Psoas muscle (tissue), 8 donors: ENCODE measurements around the gene SPECC1. TPM values are rescaled to one million over a fixed set of nuclear protein-coding genes. Genes with fewer than 3 reads are reported as not detected.
"Not testable (repeated sequence)": the region's sequence is repeated elsewhere in the genome, so short reads cannot be mapped to it uniquely, and the experiment has no call there.

Experiments used
- ATAC-seq, 4 donors: fragments of 200-7000 bp; cut with Tn5 transposase; one replicate each; pipeline ENCODE4 v1.9.1; 2020; ENCODE audit warnings: moderate library complexity in 3 of 4, mild to moderate bottlenecking in 2 of 4
- DNase-seq, 2 donors: peaks; one replicate each; pipeline ENCODE4 v3.0.0-alpha.2; 2020
- H3K27ac ChIP-seq: fragments of 200-600 bp; one replicate; pipeline ENCODE4 v1.8.0; 2022
- H3K27me3 ChIP-seq, 3 donors: fragments of 200-600 bp in 1 of 3; one replicate each; pipeline versions ENCODE4 v1.6.1 to v1.8.0; 2013 to 2022; ENCODE audit warnings: low read length in 2 of 3, mild to moderate bottlenecking in 2 of 3, moderate library complexity in 1 of 3; ENCODE audit not compliant: insufficient read depth in 3 of 3
- H3K36me3 ChIP-seq, 2 donors: fragments of 200-600 bp in 1 of 2; one replicate each; pipeline versions ENCODE4 v1.6.1 to v1.8.0; 2013 to 2022; ENCODE audit warnings: low read depth in 1 of 2, mild to moderate bottlenecking in 1 of 2, moderate library complexity in 1 of 2; ENCODE audit not compliant: insufficient read depth in 1 of 2
- H3K4me1 ChIP-seq: fragments of 200-600 bp; one replicate; pipeline ENCODE4 v1.8.0; 2022
- H3K4me3 ChIP-seq: fragments of 200-600 bp; one replicate; pipeline ENCODE4 v1.8.0; 2022; ENCODE audit warnings: mild to moderate bottlenecking
- H3K9me3 ChIP-seq: fragments of 200-600 bp; one replicate; pipeline ENCODE4 v1.8.0; 2022
- CTCF ChIP-seq: fragments of 200-600 bp; IDR thresholded peaks from one replicate; pipeline ENCODE4 v1.8.0; 2022; ENCODE audit warnings: antibody characterized with exemption
- WGBS, 3 donors: extraction: QIAGEN DNeasy Blood & Tissue Kit; methylation state at CpG; one replicate each; pipeline versions ENCODE4 v1.1.6 to v1.1.7; 2013; 5-methylcytosine and 5-hydroxymethylcytosine counted together
- intact Hi-C, 2 donors: fragments of 100-400 bp; cut with DNase I; formaldehyde crosslinking; loops; one replicate each; pipeline versions ENCODE4 v1.11.0 to v1.14.2; 2022
- polyA plus RNA-seq, 3 donors: library from polyadenylated mRNA; stranded (reverse); fragments of 200-250 nt; gene quantifications; one replicate each; pipeline ENCODE4 v1.2.3, GENCODE V29; 2013
- total RNA-seq, 4 donors: library from RNA; stranded (reverse); fragmentation: NEBNext Ultra II Directional in 2 of 4; extraction: Animal tissue kit (Norgen Biotek cat#: 25700) in 2 of 4; gene quantifications; one replicate each; pipeline versions ENCODE4 v1.2.1 to v1.2.4, GENCODE V29; 2021 to 2023
- donor health status: healthy with polysubstance abuse.
- donor health status: DM: no; HTN: no; CAD: no; lungs with moderate emphysema.
- donor health status: Bipolar disorder and iron deficiency.
- donor health status: healthy.
- donor health status: DM: yes; HTN: yes; CAD: no.
- donor health status: DM: no; HTN: no; CAD: no.
- donor health status: DM: no; HTN: no; CAD: no.
- donor health status: DM: yes; HTN: yes; CAD: no.

Gene SPECC1
- total and polyA plus RNA-seq, 7 donors = 2.0 to 11.3 (median 4.7) TPM

- ATAC-seq (no peak), DNase-seq (no peak)
- no peak overlapping the region for H3K4me3 ChIP-seq
- H3K27me3 ChIP-seq = no peaks in the 10 kb centered on the region
- H3K4me1 ChIP-seq = no peaks in the 10 kb centered on the region
- intact Hi-C loops = no loop called here
- peaks cover 0 to 4% of the 10 kb centered on the region in 2 donors for H3K36me3 ChIP-seq
- no peaks in the 10 kb centered on the region for H3K9me3 ChIP-seq
- TF ChIP-seq CTCF = no peak
- no peak overlapping the region for H3K27ac ChIP-seq
- 90 to 92% (median 90%) methylated on average over 4 of the region's 4 CpGs for WGBS, 3 donors
Observed at GRCh38 chr17:20259668-20260067, 250.5 kb downstream of the SPECC1 start.

- ATAC-seq (no peak), DNase-seq (no peak)
- Histone ChIP-seq H3K9me3 (no peaks in the 10 kb centered on the region), H3K4me3 (no peak overlapping the region), H3K27ac (no peak overlapping the region), H3K36me3 (peaks cover 0 to 4% of the 10 kb centered on the region in 2 donors), H3K4me1 (no peaks in the 10 kb centered on the region), H3K27me3 (no peaks in the 10 kb centered on the region)
- intact Hi-C loops = no loop called here
- no peak for TF ChIP-seq CTCF
- 27 to 44% (median 31%) methylated on average over 6 of the region's 6 CpGs for WGBS, 3 donors
Observed at GRCh38 chr17:20260268-20260667, 251.1 kb downstream of the SPECC1 start.

DNA sequence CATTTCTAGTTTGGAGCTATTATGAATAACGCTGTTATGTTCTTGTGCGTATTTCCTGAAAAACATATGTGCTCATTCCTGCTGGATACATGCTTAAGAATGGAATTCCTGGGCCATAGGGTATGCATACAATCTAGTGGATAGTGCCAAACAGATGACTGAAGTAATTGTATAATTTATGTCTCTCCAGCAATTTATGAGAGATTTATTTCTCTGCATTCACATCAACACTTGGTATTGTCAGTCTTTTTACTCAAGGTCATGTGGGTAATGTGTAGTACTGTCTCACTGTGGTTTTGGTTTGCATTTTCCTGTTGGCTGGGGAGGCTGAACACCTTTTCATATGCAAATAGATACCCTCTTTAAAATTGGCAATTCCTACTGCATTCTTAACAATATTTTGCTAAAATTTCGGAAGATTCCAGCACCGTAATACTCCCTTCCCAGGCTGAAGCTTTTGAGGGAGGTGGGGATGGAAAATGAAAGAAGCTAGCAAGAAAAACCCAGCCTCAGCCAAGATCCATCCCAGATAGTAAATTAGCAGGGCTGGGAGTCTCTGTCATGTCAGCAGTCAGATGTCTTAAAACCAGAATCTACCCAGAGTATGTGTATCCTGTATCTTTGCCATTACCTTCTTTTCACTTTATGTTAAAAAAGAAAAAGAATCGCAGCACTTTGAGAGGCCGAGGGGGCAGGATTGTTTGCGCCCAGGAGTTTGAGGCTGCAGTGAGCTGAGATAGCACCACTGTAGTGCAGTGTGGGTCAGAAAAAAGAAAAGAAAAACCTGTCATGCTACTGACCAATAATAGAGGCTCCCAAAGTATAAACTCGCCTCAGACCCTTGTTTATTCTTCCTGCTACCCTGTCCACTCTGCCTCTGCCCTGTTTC lies 253.3 kb downstream of the SPECC1 start:
- H3K4me1 ChIP-seq = no peaks in the 10 kb centered on the region

GRCh38 chr17:20263115-20263433 lies 253.9 kb downstream of the SPECC1 start:
- H3K4me3 ChIP-seq, H3K4me1 ChIP-seq, H3K36me3 ChIP-seq, intact Hi-C loops, ATAC-seq, DNase-seq, H3K9me3 ChIP-seq, H3K27me3 ChIP-seq: not testable (repeated sequence)
- H3K27ac ChIP-seq = peak overlapping the region; percentile 23
- WGBS, 3 donors = 61 to 68% (median 66%) methylated on average over 5 of the region's 5 CpGs

More for the DNA sequence above, 253.3 kb downstream of the SPECC1 start:
- no peak for TF ChIP-seq CTCF
- H3K4me3 ChIP-seq = no peak overlapping the region
- 87 to 91% (median 88%) methylated on average over 8 of the region's 8 CpGs for WGBS, 3 donors
- H3K36me3 ChIP-seq = peaks cover 0 to 4% of the 10 kb centered on the region in 2 donors
- intact Hi-C loops = no loop called here
- ATAC-seq (no peak), DNase-seq (no peak)
- H3K27ac ChIP-seq = peak overlapping the region; percentile 23
- no peaks in the 10 kb centered on the region for H3K9me3 ChIP-seq
- H3K27me3 ChIP-seq = no peaks in the 10 kb centered on the region

DNA sequence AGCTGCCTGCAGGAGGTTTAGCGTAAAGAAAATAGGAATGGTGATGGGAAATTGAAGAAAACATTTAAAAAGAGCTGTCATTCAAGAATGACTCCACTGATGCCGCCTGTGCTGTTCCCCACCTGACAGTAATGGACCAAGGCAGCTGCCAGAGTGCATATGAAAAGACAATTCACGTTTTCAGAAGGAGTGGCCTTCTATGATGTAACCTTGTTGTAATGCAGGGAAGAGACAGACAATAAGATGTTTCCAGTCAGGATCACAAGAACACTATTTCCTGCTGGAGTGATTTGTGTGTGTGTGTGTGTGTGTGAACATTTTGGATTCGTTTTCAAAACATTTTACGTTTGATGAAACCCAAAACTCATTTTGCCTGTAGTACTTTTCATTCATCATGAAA lies 254.4 kb downstream of the SPECC1 start:
- Histone ChIP-seq H3K4me1 (no peaks in the 10 kb centered on the region), H3K27me3 (no peaks in the 10 kb centered on the region), H3K4me3 (no peak overlapping the region), H3K9me3 (no peaks in the 10 kb centered on the region), H3K27ac (no peak overlapping the region), H3K36me3 (peaks cover 0 to 4% of the 10 kb centered on the region in 2 donors)
- TF ChIP-seq CTCF = no peak
- ATAC-seq (no peak), DNase-seq (no peak)
- WGBS, 3 donors = 53 to 68% (median 60%) methylated on average over 5 of the region's 5 CpGs
- intact Hi-C loops = no loop called here
